ENCODE data around the gene OR10A7.

- TF ChIP-seq EZH2phosphoT487 (IDR thresholded peaks at IDR 0.05; ENCODE audit: low read depth), result no peak
- no peak for TF ChIP-seq CTCF (IDR thresholded peaks at IDR 0.05; ENCODE audit: low read depth, low read length)
Measured at GRCh38 chr12:55258303-55258702, 37.5 kb downstream of the OR10A7 start.

All from OCI-LY3 (cell line).